ENCODE results near the gene STARD3. TPM values are rescaled to one million over a fixed set of nuclear protein-coding genes. Genes with fewer than 3 reads are reported as not detected.

STARD3 gene
- total RNA-seq, 1 donor from 2014 or later: 62.0 TPM

DNA sequence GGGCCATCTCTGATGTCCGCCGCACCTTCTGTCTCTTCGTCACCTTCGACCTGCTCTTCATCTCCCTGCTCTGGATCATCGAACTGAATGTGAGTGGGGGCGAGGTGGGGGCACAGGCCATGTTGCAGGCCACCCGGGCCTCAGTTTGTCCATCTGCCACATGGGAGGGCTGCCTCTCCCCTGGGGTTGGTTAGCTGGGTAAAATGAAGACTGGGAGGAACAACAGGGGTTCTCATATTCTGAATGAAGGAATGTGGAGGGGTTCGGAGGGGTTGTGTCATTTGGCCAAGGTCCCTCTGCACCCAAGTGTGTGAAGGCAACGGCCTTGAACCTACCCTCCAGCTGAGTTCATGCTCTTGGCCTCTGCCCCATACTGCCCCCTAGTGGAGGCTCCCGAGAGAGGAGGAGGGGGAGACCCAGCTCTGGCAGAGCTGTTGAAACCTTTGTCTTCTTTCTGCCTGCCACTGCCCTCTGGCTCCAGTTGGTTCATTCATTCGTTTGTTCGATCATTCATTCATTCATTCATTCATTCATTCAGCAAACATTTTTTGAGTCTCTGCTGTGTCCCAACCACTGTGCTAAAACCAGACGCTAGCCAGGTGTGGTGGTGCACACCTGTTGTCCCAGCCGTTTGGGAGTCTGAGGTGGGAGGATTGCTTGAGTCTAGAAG is 16.9 kb downstream of the STARD3 start:
- Mint-ChIP-seq H3K27me3 (no peaks in the 10 kb centered on the region), H3K4me3 (no peak overlapping the region), H3K4me1 (ENCODE audit: unreplicated experiment) (peaks cover 41% of the 10 kb centered on the region), H3K9me3 (no peaks in the 10 kb centered on the region), H3K36me3 (no peaks in the 10 kb centered on the region), H3K27ac (peak overlapping the region; percentile 50)
- DNase-seq (ENCODE audit: extremely low spot score, unreplicated experiment): no peak
- TF ChIP-seq, protein P1, sequence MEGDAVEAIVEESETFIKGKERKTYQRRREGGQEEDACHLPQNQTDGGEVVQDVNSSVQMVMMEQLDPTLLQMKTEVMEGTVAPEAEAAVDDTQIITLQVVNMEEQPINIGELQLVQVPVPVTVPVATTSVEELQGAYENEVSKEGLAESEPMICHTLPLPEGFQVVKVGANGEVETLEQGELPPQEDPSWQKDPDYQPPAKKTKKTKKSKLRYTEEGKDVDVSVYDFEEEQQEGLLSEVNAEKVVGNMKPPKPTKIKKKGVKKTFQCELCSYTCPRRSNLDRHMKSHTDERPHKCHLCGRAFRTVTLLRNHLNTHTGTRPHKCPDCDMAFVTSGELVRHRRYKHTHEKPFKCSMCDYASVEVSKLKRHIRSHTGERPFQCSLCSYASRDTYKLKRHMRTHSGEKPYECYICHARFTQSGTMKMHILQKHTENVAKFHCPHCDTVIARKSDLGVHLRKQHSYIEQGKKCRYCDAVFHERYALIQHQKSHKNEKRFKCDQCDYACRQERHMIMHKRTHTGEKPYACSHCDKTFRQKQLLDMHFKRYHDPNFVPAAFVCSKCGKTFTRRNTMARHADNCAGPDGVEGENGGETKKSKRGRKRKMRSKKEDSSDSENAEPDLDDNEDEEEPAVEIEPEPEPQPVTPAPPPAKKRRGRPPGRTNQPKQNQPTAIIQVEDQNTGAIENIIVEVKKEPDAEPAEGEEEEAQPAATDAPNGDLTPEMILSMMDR (conservative IDR thresholded peaks at IDR 0.05): peak; percentile 87

DNA sequence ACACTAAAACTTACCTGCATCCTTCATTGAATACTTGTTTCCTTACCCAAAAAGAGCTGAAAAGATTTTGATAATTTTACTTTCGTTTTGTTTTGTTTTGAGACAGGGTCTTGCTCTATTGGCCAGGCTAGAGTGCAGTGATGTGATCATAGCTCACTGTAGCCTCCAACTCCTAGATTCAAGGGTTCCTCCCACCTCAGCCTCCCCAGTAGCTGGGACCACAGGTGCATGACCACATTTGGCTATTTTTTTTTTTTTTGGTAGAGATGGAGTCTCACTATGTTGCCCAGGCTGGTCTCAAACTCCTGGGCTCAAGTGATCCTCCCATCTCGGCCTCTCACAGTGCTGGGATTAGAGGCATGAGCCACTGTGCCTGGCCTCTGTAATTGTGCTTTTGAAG is 18.2 kb downstream of the STARD3 start:
- H3K27me3 Mint-ChIP-seq: no peaks in the 10 kb centered on the region
- TF ChIP-seq, protein P1 (conservative IDR thresholded peaks at IDR 0.05): no peak
- no peak for DNase-seq (ENCODE audit: extremely low spot score, unreplicated experiment)
- H3K9me3 Mint-ChIP-seq: no peaks in the 10 kb centered on the region
- H3K36me3 Mint-ChIP-seq: no peaks in the 10 kb centered on the region
- no peak overlapping the region for H3K27ac Mint-ChIP-seq
- H3K4me1 Mint-ChIP-seq (ENCODE audit: unreplicated experiment): peaks cover 34% of the 10 kb centered on the region
- no peak overlapping the region for H3K4me3 Mint-ChIP-seq

DNA sequence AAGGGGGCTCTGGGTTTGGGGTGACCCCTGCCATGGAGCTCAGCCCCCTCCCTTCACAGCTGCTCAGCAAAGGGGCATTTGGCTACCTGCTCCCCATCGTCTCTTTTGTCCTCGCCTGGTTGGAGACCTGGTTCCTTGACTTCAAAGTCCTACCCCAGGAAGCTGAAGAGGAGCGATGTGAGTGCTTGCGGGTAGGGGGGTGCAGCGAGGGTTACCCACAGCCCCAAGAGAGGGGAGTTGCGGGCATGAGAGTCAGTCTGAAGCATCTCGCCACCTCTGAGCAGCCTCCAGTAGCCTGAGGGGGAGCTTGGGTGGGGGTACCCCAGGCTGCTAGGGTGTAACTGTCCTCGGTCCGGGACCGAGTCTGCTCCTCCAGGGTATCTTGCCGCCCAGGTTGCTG is 21.4 kb downstream of the STARD3 start:
- Mint-ChIP-seq H3K9me3 (no peaks in the 10 kb centered on the region), H3K27ac (no peak overlapping the region), H3K4me3 (no peak overlapping the region), H3K4me1 (ENCODE audit: unreplicated experiment) (peaks cover 14% of the 10 kb centered on the region), H3K27me3 (no peaks in the 10 kb centered on the region), H3K36me3 (no peaks in the 10 kb centered on the region)
- TF ChIP-seq, protein P1 (conservative IDR thresholded peaks at IDR 0.05): no peak
- DNase-seq (ENCODE audit: extremely low spot score, unreplicated experiment): no peak

DNA sequence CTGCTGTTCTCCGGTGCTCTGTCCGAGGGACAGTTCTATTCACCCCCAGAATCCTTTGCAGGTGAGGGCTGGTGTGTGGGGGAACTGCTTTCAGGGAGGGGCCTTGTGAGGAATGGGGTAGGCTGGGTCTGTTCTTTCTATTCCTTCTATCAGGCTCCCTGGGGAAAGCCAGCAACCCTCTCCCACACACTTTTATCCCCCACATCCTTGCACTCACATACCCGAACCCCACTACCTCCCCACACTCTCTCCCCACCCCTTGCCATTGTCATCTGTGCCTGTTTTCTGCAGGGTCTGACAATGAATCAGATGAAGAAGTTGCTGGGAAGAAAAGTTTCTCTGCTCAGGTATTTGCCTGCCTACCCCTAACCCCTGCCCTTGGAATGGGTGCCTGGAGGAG is 21.8 kb downstream of the STARD3 start:
- H3K4me3 Mint-ChIP-seq: no peak overlapping the region
- TF ChIP-seq, protein P1 (conservative IDR thresholded peaks at IDR 0.05): no peak
- no peaks in the 10 kb centered on the region for H3K36me3 Mint-ChIP-seq
- DNase-seq (ENCODE audit: extremely low spot score, unreplicated experiment): no peak
- no peaks in the 10 kb centered on the region for H3K27me3 Mint-ChIP-seq
- H3K4me1 Mint-ChIP-seq (ENCODE audit: unreplicated experiment): peaks cover 11% of the 10 kb centered on the region
- no peak overlapping the region for H3K27ac Mint-ChIP-seq
- no peaks in the 10 kb centered on the region for H3K9me3 Mint-ChIP-seq

DNA sequence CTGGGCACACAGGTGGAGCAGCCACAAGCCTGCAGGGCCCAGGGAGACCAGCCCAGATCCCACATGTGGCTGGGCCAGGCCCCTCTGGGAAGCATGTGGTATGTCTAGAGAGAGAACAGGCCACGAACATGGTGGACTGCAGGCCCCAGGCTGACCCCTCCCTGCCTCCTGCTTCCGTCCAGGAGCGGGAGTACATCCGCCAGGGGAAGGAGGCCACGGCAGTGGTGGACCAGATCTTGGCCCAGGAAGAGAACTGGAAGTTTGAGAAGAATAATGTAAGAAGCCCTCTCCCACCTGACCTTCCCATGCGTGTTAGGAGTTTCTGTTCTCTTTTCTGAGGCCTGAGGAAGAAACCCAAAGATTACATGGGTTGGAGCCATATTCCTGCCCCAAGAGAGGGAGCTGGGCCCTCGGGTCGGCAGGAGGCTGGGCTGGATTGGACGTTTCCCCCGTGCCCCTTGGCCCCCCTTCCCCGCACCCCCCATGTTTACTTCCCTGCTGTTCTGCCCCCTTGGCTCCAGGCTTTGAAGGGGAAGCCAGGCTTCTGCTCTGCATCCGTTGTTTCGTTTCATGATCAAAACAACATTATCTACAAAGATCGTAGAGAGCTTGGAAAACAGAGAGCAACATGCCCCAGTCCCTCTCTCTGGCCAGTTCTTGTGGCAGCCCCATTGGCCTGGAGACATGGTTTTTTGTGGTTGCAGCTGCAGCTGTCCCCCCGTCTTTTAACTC is 22.5 kb downstream of the STARD3 start:
- no peaks in the 10 kb centered on the region for H3K36me3 Mint-ChIP-seq
- peaks cover 11% of the 10 kb centered on the region for H3K4me1 Mint-ChIP-seq (ENCODE audit: unreplicated experiment)
- H3K9me3 Mint-ChIP-seq: no peaks in the 10 kb centered on the region
- H3K27ac Mint-ChIP-seq: no peak overlapping the region
- TF ChIP-seq, protein P1 (conservative IDR thresholded peaks at IDR 0.05): no peak
- H3K4me3 Mint-ChIP-seq: no peak overlapping the region
- no peak for DNase-seq (ENCODE audit: extremely low spot score, unreplicated experiment)
- H3K27me3 Mint-ChIP-seq: no peaks in the 10 kb centered on the region
